Measurements from ENCODE around the gene ASPHD2.
A peak's percentile ranks its signal among the peaks of the same experiment; 100 is the strongest.

ASPHD2 gene

DNA sequence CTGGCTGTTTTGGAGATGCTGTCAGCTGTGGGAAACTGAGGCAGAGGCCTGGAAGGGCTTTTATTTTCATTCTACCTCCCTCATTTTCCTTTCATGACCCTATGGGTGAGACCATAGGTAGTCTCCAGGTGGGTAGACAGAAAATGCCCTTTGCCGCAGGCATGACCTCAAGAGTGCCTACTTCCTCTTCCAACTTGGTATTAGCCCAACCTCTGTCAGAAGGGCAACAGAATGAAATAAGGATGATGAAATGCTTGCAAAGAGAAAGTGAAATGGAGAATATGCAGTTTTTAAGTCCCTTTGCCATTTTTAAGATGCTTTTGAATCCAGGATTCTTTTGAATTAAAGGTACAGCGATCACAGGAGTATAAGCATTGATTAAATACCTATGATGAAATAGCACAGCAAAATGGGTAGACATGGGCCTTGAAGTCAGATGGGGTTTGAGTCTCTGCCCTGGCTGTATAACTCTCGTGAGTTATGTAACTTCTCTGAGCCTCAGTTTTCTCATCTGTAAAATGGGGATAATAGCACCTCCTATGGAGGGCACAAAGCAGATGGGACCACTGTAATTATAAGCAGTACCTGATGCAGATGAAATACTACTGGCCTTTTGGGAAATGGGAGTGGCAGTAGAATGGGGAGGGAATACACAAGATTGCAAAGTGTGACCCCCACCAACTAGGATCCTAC lies 3.7 kb downstream of the ASPHD2 start:
- Histone ChIP-seq H3K36me3 (ENCODE audit: low read depth) (peaks cover 2% of the 10 kb centered on the region; the same call in 1 of the 2 replicates), H3K27ac (ENCODE audit: poor library complexity, severe bottlenecking) (no peak overlapping the region), H3K9me3 (ENCODE audit: severe bottlenecking) (no peaks in the 10 kb centered on the region), H3K4me1 (ENCODE audit: insufficient read depth, poor library complexity, severe bottlenecking) (peaks cover 24% of the 10 kb centered on the region), H3K4me3 (ENCODE audit: severe bottlenecking) (no peak overlapping the region), H3K27me3 (ENCODE audit: insufficient read depth, poor library complexity, severe bottlenecking) (no peaks in the 10 kb centered on the region)
- TF ChIP-seq, protein P1, sequence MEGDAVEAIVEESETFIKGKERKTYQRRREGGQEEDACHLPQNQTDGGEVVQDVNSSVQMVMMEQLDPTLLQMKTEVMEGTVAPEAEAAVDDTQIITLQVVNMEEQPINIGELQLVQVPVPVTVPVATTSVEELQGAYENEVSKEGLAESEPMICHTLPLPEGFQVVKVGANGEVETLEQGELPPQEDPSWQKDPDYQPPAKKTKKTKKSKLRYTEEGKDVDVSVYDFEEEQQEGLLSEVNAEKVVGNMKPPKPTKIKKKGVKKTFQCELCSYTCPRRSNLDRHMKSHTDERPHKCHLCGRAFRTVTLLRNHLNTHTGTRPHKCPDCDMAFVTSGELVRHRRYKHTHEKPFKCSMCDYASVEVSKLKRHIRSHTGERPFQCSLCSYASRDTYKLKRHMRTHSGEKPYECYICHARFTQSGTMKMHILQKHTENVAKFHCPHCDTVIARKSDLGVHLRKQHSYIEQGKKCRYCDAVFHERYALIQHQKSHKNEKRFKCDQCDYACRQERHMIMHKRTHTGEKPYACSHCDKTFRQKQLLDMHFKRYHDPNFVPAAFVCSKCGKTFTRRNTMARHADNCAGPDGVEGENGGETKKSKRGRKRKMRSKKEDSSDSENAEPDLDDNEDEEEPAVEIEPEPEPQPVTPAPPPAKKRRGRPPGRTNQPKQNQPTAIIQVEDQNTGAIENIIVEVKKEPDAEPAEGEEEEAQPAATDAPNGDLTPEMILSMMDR (IDR thresholded peaks at IDR 0.05; ENCODE audit: poor library complexity, severe bottlenecking) = no peak
- no peak for ATAC-seq (ENCODE audit: low read depth)
- no peak for DNase-seq (ENCODE audit: low spot score)

DNA sequence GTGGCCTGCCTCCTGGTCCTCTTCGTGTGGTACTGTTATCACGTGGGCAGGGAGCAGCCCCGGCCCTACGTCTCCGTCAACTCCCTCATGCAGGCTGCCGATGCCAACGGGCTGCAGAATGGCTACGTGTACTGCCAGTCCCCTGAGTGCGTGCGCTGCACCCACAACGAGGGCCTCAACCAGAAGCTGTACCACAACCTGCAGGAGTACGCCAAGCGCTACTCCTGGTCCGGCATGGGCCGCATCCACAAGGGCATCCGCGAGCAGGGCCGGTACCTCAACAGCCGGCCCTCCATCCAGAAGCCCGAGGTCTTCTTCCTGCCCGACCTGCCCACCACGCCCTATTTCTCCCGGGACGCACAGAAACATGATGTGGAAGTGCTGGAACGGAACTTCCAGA lies 4.7 kb downstream of the ASPHD2 start:
- no peaks in the 10 kb centered on the region for H3K27me3 ChIP-seq (ENCODE audit: insufficient read depth, poor library complexity, severe bottlenecking)
- H3K36me3 ChIP-seq (ENCODE audit: low read depth) = peaks cover 2% of the 10 kb centered on the region; the same call in 1 of the 2 replicates
- peaks cover 28% of the 10 kb centered on the region for H3K4me1 ChIP-seq (ENCODE audit: insufficient read depth, poor library complexity, severe bottlenecking)
- H3K27ac ChIP-seq (ENCODE audit: poor library complexity, severe bottlenecking) = no peak overlapping the region
- H3K9me3 ChIP-seq (ENCODE audit: severe bottlenecking) = no peaks in the 10 kb centered on the region
- H3K4me3 ChIP-seq (ENCODE audit: severe bottlenecking) = no peak overlapping the region
- TF ChIP-seq, protein P1 (IDR thresholded peaks at IDR 0.05; ENCODE audit: poor library complexity, severe bottlenecking) = no peak
- ATAC-seq (ENCODE audit: low read depth) = no peak
- no peak for DNase-seq (ENCODE audit: low spot score)

DNA sequence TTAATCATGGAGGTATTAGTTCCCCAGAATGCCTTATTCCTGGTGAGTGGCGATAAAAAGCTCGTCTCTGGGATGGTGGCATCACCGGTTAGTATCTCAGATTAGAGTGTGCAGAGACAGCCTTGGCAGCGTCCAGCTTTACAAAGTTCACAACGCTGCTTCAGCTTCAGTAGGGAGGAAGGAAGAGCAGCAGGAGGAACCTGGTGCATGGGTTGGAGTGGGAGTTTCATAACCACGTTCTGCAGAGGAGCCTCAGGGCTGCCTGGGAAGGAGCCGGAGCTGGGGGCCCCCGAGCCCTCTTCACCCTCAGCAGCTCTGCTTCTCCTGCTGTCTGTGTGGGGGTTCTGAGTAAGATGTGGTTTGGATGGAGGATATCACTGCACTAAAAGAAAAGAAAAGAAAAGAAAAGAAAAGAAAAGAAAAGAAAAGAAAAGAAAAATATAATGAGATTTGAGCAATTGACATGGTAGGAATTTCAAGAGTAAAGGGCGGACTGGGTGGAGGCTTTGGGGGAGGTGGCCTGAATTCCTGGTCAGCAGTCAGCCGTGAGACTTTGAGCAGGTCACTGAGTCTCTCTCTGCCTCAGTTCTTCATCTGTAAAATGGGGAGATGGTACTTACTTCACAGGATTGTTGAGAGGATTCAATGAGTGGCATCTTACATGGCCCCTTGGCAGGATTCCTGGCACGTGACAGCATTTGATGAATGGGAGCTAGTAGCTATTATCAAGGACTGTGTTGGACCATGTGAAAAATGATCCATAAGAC lies 6.5 kb downstream of the ASPHD2 start:
- H3K4me3 ChIP-seq (ENCODE audit: severe bottlenecking) = no peak overlapping the region
- ATAC-seq (ENCODE audit: low read depth) = no peak
- peaks cover 2% of the 10 kb centered on the region for H3K36me3 ChIP-seq (ENCODE audit: low read depth)
- H3K9me3 ChIP-seq (ENCODE audit: severe bottlenecking) = no peaks in the 10 kb centered on the region
- DNase-seq (ENCODE audit: low spot score) = no peak
- H3K27me3 ChIP-seq (ENCODE audit: insufficient read depth, poor library complexity, severe bottlenecking) = no peaks in the 10 kb centered on the region
- TF ChIP-seq, protein P1 (IDR thresholded peaks at IDR 0.05; ENCODE audit: poor library complexity, severe bottlenecking) = no peak
- no peak overlapping the region for H3K27ac ChIP-seq (ENCODE audit: poor library complexity, severe bottlenecking)
- H3K4me1 ChIP-seq (ENCODE audit: insufficient read depth, poor library complexity, severe bottlenecking) = peaks cover 22% of the 10 kb centered on the region

DNA sequence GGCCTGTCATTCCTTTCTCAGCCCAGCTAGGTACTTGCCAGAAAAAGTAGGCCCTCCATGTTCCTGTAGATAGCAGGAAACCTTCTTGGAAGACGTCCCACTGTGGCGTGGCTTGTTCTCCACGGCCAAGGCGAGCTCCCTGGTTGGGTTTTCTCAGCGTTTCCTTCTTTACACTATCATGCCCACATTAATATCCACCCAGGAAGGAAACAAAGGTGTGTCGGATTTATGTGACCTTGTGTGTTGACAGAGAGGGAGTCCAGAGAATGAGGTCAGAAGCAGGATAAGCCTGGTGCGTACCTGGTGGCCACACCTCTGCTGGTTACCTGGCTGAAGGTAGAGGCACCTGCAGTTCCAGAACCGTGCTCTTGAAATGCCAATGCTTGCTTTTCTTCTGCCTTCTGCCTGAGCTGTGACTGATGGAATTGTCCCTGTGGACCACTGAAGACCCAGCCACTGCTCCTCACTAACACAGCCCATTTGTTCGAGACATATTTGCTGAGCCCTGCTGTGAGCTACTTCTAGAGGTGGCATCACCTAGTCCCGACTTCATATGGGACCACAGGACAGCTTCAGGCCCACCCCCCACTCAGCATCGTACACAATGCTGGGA lies 7.9 kb downstream of the ASPHD2 start:
- TF ChIP-seq, protein P1 (IDR thresholded peaks at IDR 0.05; ENCODE audit: poor library complexity, severe bottlenecking) = no peak
- peaks cover 17% of the 10 kb centered on the region for H3K4me1 ChIP-seq (ENCODE audit: insufficient read depth, poor library complexity, severe bottlenecking)
- H3K27me3 ChIP-seq (ENCODE audit: insufficient read depth, poor library complexity, severe bottlenecking) = no peaks in the 10 kb centered on the region
- ATAC-seq (ENCODE audit: low read depth) = peak; percentile 66
- DNase-seq (ENCODE audit: low spot score) = no peak
- peaks cover 2% of the 10 kb centered on the region for H3K36me3 ChIP-seq (ENCODE audit: low read depth)
- no peak overlapping the region for H3K4me3 ChIP-seq (ENCODE audit: severe bottlenecking)
- peak overlapping the region; percentile 44 for H3K27ac ChIP-seq (ENCODE audit: poor library complexity, severe bottlenecking)
- no peaks in the 10 kb centered on the region for H3K9me3 ChIP-seq (ENCODE audit: severe bottlenecking)

Data from RWPE2 (cell line).